GM19043 (cell line): ENCODE measurements around the gene RBM10.

Experiments
- ATAC-seq: cut with Tn5 transposase; IDR thresholded peaks from one replicate; pipeline ENCODE4 v1.9.1; 2021; ENCODE audit warnings: low read depth; ENCODE audit not compliant: unreplicated experiment

The RBM10 gene

GRCh38 chrX:47174846-47175587 lies 30.0 kb downstream of the RBM10 start:
- no peak for ATAC-seq

- no peak for ATAC-seq
These were observed 30.6 kb downstream of the RBM10 start for GRCh38 chrX:47175588-47175980.

GRCh38 chrX:47176101-47176740 lies 31.2 kb downstream of the RBM10 start:
- ATAC-seq: no peak

GRCh38 chrX:47177079-47177478 lies 32.1 kb downstream of the RBM10 start:
- no peak for ATAC-seq

- no peak for ATAC-seq
These were observed 33.3 kb downstream of the RBM10 start for GRCh38 chrX:47178337-47178736.

GRCh38 chrX:47179221-47179927 lies 34.4 kb downstream of the RBM10 start:
- ATAC-seq: no peak

- no peak for ATAC-seq
These were observed 34.9 kb downstream of the RBM10 start for GRCh38 chrX:47179928-47180255.

- no peak for ATAC-seq
These were observed 35.3 kb downstream of the RBM10 start for GRCh38 chrX:47180346-47180745.

- ATAC-seq: no peak
These were observed 36.3 kb downstream of the RBM10 start for GRCh38 chrX:47181301-47181700.

- no peak for ATAC-seq
These were observed 37.2 kb downstream of the RBM10 start for GRCh38 chrX:47182106-47182700.

GRCh38 chrX:47184486-47184885 lies 39.5 kb downstream of the RBM10 start:
- no peak for ATAC-seq

GRCh38 chrX:47185241-47185640 lies 40.2 kb downstream of the RBM10 start:
- ATAC-seq: no peak

GRCh38 chrX:47186096-47186740 lies 41.2 kb downstream of the RBM10 start:
- ATAC-seq: no peak

GRCh38 chrX:47187106-47187677 lies 42.2 kb downstream of the RBM10 start:
- no peak for ATAC-seq

GRCh38 chrX:47189906-47190305 lies 44.9 kb downstream of the RBM10 start:
- no peak for ATAC-seq

GRCh38 chrX:47190445-47191269 lies 45.6 kb downstream of the RBM10 start:
- ATAC-seq: peak; percentile 58

- no peak for ATAC-seq
These were observed 46.3 kb downstream of the RBM10 start for GRCh38 chrX:47191331-47191730.

GRCh38 chrX:47191806-47192401 lies 46.9 kb downstream of the RBM10 start:
- no peak for ATAC-seq

GRCh38 chrX:47193475-47194193 lies 48.6 kb downstream of the RBM10 start, which contains the start of gene UBA1:
UBA1 (plus strand) TSS chrX:47193829; CDS start chrX:47198803, 4,974 bp downstream.
- ATAC-seq: no peak
